Central memory CD8-positive, alpha-beta T cell (primary cell): Measurements from ENCODE around the gene HES5.
"Not testable (repeated sequence)": the region's sequence is repeated elsewhere in the genome, so short reads cannot be mapped to it uniquely, and the experiment has no call there.

Source experiments
- ATAC-seq: fragments of 150-1000 bp; cut with Tn5 transposase; replicated peaks from 2 replicates; pipeline ENCODE4 v1.10.0; 2022; ENCODE audit warnings: mild to moderate bottlenecking, moderate FRiP score, moderate number of reproducible peaks; ENCODE audit not compliant: poor library complexity, severe bottlenecking; ENCODE audit errors: extremely low read depth
- DNase-seq, 2 donors: peaks; one replicate each; pipeline ENCODE4 v3.0.0; 2021; ENCODE audit warnings: low spot score in 2 of 2
- H3K27ac Mint-ChIP-seq: one replicate; pipeline ENCODE4 v1.8.0; 2022; ENCODE audit warnings: low read depth, mild to moderate bottlenecking, moderate library complexity, mixed read lengths
- H3K27me3 Mint-ChIP-seq: one replicate; pipeline ENCODE4 v1.8.0; 2022; ENCODE audit warnings: mixed read lengths
- H3K36me3 Mint-ChIP-seq: one replicate; pipeline ENCODE4 v1.8.0; 2022; ENCODE audit warnings: mild to moderate bottlenecking, moderate library complexity, mixed read lengths; ENCODE audit not compliant: insufficient read depth
- H3K4me1 Mint-ChIP-seq: one replicate; pipeline ENCODE4 v1.8.0; 2022; ENCODE audit warnings: mixed read lengths
- H3K4me3 Mint-ChIP-seq: one replicate; pipeline ENCODE4 v1.8.0; 2022; ENCODE audit warnings: mild to moderate bottlenecking, moderate library complexity, mixed read lengths
- H3K9me3 Mint-ChIP-seq: one replicate; pipeline ENCODE4 v1.8.0; 2022; ENCODE audit warnings: mixed read lengths

HES5 gene

DNA sequence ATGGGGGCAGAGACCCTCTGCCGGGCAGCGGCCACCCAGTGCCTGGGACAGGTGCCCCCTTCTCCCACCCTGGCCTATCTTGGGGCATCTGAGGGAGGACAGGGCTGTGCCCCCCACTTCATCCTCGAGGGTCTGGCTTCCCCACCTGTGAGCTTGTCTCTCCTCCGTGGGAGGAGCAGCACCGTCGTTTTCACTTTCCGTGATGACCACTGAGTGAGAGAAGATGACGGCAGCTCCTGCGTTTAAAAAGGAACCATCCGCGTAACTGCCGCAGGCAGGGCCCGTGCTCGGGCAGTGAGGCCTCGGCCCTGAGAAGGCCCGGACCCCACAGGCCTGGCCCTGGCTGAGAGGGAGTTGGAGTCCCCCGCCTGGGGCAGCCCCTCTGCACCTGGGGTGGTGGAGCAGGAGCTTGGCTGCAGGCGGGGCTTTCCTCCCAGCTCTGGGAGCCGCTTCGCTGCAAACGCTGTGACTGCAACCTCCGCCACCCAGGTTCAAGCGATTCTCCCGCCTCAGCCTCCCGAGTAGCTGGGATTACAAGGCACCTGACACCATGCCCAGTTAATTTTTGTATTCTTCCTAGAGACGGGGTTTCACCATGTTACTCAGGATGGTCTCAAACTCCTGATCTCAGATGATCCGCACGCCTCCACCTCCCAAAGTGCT, 19.4 kb upstream of the HES5 start:
- Mint-ChIP-seq H3K4me3 (peak overlapping the region; percentile 90), H3K36me3 (peaks cover 26% of the 10 kb centered on the region), H3K4me1 (peaks cover 13% of the 10 kb centered on the region), H3K27ac (peak overlapping the region; percentile 94)
- H3K27me3 Mint-ChIP-seq, H3K9me3 Mint-ChIP-seq, DNase-seq, ATAC-seq: not testable (repeated sequence)

GRCh38 chr1:2548068-2548589, 18.1 kb upstream of the HES5 start:
- peaks cover 24% of the 10 kb centered on the region for H3K36me3 Mint-ChIP-seq
- DNase-seq (peak; percentile 72 to 77), ATAC-seq (peak; percentile 24)
- H3K27me3 Mint-ChIP-seq = no peaks in the 10 kb centered on the region
- H3K27ac Mint-ChIP-seq = peak overlapping the region; percentile 94
- no peaks in the 10 kb centered on the region for H3K9me3 Mint-ChIP-seq
- peak overlapping the region; percentile 90 for H3K4me3 Mint-ChIP-seq
- H3K4me1 Mint-ChIP-seq = peaks cover 6% of the 10 kb centered on the region

DNA sequence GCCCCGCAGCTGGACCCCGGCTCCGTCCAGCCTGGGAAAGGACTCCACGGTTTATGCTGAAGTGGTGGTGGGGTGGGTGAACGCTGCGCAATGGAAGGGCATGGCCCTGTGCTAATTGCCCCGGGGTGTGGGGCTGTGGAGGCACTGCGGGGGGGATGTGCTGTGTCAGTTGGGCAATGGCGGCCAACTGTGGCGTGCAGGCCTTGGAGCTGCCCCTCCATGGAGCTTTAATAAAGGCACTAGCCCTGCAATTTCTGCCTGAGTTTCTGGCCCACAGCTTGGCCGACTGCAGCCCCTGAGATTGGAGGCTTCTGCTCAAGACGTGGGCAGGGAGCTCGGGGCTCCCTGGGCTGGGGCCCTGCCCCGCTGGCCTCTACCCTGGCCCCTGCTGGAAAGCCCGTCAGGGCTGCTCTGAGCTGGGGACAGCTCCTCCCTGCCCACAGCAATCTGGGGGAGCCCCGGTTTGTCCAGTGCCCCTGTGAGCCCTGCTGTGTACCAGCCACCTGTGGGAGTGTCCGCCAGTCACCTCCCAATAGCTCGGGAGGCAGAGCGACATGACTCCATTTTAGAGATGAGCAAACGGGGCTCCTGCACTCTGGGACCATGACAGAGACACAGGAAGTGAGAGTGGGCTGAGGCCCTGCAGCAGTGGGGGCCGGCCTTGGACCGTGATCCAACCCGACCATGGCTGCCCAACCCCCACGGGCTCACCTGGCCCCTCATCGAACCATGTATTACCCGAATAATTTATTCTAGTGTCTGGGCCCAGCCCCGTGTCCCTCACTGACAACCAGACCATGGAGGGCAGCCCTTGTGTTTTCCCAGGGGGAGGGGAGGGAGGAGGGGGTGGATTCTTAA, 17.4 kb upstream of the HES5 start:
- ATAC-seq (peak; percentile 16), DNase-seq (peak; percentile 46 to 47)
- Mint-ChIP-seq H3K27me3 (no peaks in the 10 kb centered on the region), H3K4me3 (peak overlapping the region; percentile 90), H3K36me3 (peaks cover 24% of the 10 kb centered on the region), H3K4me1 (peaks cover 6% of the 10 kb centered on the region), H3K9me3 (no peaks in the 10 kb centered on the region), H3K27ac (peak overlapping the region; percentile 94)

- H3K4me3 Mint-ChIP-seq = peak overlapping the region; percentile 90
- H3K36me3 Mint-ChIP-seq = peaks cover 24% of the 10 kb centered on the region
- H3K9me3 Mint-ChIP-seq = no peaks in the 10 kb centered on the region
- ATAC-seq = peak; percentile 50
- DNase-seq = peak; percentile 60 to 83
- no peaks in the 10 kb centered on the region for H3K27me3 Mint-ChIP-seq
- H3K27ac Mint-ChIP-seq = peak overlapping the region; percentile 94
- peaks cover 6% of the 10 kb centered on the region for H3K4me1 Mint-ChIP-seq
Observed at GRCh38 chr1:2546515-2547209, 16.6 kb upstream of the HES5 start.

GRCh38 chr1:2545754-2546514, 15.9 kb upstream of the HES5 start:
- peaks cover 24% of the 10 kb centered on the region for H3K36me3 Mint-ChIP-seq
- no peaks in the 10 kb centered on the region for H3K9me3 Mint-ChIP-seq
- H3K4me3 Mint-ChIP-seq = peak overlapping the region; percentile 90
- DNase-seq = peak; percentile 71 to 85
- peak overlapping the region; percentile 94 for H3K27ac Mint-ChIP-seq
- peaks cover 6% of the 10 kb centered on the region for H3K4me1 Mint-ChIP-seq
- ATAC-seq = peak; percentile 50
- H3K27me3 Mint-ChIP-seq = no peaks in the 10 kb centered on the region

DNA sequence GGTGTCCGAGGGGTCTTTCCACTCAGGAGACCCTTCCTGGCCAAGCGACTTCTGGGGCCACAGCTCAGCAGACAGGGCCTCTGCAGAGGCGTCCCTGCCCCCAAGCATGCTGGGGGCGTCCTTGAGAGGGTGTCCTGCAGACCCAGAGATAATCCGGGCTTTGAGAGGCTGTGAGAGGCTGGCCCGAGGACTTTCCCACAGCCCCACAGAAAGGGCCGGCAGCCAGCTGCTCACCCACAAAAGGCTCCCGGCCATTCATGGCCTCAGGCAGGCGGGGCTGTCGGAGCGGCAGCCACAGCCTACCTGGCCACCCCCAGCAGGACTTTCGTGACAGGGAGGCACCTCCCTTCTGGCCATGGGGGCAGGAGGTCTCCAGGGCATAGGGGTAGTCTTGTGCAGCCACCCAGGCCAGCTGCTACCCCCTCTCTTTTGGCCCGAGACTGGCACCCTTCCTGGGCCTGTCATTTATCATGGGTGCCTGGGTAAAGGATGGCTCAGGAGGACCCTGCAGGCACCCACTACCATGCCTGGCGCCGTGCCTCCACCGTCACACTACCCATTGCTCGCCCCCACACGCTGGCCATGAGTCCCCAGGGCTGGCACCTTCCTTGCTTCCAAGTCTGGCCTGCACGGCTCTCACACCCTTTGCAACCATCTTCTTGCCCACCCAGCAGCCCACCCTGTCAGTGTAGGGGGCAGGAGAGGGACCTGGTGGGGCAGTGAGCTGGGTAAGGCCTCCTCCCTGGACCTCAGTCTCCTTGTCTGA, 15.0 kb upstream of the HES5 start:
- Mint-ChIP-seq H3K36me3 (peaks cover 24% of the 10 kb centered on the region), H3K27me3 (no peaks in the 10 kb centered on the region), H3K4me3 (no peak overlapping the region), H3K9me3 (no peaks in the 10 kb centered on the region), H3K4me1 (peaks cover 6% of the 10 kb centered on the region), H3K27ac (peak overlapping the region; percentile 94)
- no peak for DNase-seq
- ATAC-seq = no peak

DNA sequence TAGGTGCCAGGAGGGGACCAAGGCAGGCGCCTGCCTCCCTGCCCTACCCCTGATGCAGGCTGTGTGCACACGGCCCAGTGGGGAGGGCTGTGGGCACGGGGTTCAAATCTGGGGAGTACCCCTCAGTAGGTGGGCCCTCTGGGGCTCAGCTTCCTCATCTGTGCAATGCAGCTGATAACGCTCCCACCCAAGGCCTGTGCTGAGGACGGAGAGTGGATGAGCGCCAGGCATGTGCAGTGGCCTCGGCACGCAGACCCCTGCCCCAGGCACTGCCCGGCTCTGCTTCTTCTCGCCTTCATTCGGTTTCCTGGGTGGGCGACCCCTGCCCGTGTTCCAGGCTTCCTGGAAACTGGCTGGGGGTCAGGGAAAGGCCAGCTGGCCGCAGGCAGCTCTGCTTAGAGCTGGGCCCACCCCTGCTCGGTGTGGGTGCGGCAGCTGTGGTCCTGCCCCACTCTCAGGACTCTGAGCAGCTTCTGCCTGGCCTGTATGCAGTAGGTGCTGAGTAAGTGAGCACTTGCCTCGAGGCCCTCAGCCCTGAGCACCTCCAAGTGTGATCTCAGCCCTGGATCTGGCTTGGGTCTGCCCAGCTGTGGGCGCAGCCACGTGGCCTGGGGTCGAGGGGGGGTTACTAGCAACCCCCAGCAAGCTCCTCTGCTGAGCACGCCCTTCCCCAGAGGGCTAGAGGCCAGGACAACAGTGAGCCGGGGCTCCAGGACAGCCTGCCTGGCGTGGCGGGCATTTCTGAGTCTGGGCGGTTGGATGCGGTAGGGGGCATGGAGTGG, 14.2 kb upstream of the HES5 start:
- no peaks in the 10 kb centered on the region for H3K27me3 Mint-ChIP-seq
- no peak for DNase-seq
- peaks cover 22% of the 10 kb centered on the region for H3K36me3 Mint-ChIP-seq
- no peak for ATAC-seq
- peaks cover 6% of the 10 kb centered on the region for H3K4me1 Mint-ChIP-seq
- H3K9me3 Mint-ChIP-seq = no peaks in the 10 kb centered on the region
- H3K27ac Mint-ChIP-seq = no peak overlapping the region
- H3K4me3 Mint-ChIP-seq = no peak overlapping the region

DNA sequence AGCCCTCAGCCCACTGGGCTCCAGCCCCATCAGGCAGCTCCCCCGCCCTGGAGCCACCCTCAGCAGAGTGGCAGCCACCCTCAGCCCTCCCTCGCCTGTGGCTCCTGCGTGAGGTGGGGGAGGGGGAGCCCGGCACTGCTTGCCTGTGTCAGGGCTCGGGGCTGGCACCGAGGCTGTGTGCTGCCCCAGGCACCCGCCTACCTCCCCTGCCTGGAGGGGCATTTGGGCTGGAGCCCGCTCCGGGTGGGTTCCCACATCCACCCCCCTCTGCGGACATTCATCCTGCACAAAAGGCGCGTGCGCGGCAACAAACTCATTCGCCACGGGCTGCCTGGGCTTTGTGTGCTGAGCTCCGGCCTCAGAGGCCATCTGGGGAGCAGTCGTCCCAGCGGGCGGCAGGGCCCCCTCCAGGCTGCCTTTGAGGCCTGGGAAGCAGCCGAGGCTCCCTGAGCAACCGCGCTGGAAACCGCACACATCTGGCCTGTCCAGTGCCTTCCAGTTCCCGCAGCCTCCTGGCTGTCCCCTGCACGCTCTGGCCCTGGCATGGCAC, 13.6 kb upstream of the HES5 start:
- H3K4me3 Mint-ChIP-seq = no peak overlapping the region
- no peak for ATAC-seq
- H3K36me3 Mint-ChIP-seq = peaks cover 17% of the 10 kb centered on the region
- peaks cover 6% of the 10 kb centered on the region for H3K4me1 Mint-ChIP-seq
- no peaks in the 10 kb centered on the region for H3K27me3 Mint-ChIP-seq
- H3K9me3 Mint-ChIP-seq = no peaks in the 10 kb centered on the region
- DNase-seq = peak in 1 of 2 donors; percentile 39
- no peak overlapping the region for H3K27ac Mint-ChIP-seq

DNA sequence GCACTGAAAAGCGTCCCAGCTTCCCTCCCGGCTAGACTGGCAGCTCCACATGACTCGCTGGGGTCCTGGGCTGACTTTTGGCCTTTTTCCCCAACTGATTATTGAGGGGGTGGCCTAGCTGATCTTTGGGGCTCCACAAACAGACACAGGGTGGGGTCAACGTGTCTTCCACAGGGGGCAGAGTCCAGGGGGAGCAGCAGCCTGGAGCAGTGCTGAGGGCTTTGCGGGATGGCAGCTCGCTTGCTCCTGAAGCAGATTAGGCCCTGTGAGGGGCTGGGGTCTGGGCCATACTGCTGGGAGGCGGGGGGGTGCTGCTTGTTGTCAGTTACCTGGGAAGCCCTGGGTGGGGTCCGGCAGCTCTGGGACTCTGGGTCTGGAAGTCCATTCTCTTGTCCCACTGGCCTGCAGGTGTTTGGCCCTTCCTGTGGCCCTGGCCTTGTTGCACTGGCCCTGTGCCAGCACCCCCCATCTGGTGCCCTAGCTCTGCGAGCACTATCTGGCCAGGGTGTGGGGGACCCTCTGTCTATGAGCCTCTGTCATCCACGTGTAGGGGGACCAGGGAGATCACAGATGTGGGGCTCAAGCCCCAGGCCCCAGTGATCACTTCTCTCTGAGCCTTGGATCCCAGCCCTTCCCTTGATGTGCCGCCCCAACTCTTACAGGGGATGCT, 12.3 kb upstream of the HES5 start:
- Mint-ChIP-seq H3K27ac (no peak overlapping the region), H3K9me3 (no peaks in the 10 kb centered on the region), H3K36me3 (peaks cover 7% of the 10 kb centered on the region), H3K4me1 (peaks cover 6% of the 10 kb centered on the region), H3K4me3 (no peak overlapping the region), H3K27me3 (no peaks in the 10 kb centered on the region)
- ATAC-seq (no peak), DNase-seq (no peak)

DNA sequence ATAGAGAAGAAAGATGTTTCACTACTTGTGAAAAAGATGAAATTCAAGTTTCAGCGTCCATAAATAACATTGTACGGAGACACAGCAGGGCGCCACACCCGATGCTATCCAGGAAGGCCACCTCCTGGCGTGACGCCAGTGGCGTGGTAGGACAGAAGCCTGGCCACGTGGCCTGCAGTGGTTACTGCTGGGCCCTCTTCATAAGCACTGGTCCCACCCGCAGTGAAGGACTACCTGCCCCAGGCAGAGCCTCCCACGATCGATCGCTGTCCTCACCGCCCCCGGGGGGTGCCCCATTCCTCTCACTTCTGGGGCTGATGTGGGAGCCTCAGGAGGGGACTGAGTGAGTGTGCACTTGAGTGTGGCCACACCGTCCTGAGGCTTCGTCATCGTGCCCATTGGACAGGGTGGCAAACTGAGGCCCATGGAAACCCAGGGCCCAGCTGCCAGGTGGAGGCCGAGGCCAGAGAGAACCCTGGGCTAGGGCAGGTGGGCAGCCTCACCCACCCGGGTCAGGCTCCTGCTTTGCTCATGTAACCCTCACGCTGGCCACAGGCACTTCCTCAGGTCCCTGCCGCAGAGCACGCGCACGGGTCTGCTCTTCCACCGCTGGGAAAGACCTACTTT, 11.7 kb upstream of the HES5 start:
- Mint-ChIP-seq H3K9me3 (no peaks in the 10 kb centered on the region), H3K4me3 (no peak overlapping the region), H3K27ac (no peak overlapping the region), H3K36me3 (peaks cover 5% of the 10 kb centered on the region), H3K4me1 (peaks cover 2% of the 10 kb centered on the region), H3K27me3 (no peaks in the 10 kb centered on the region)
- ATAC-seq = no peak
- no peak for DNase-seq
